HG03108 (cell line): Measurements from ENCODE around the gene IDH2.
"Not testable (repeated sequence)": the region's sequence is repeated elsewhere in the genome, so short reads cannot be mapped to it uniquely, and the experiment has no call there.

Experiments used
- ATAC-seq: cut with Tn5 transposase; IDR thresholded peaks from one replicate; pipeline ENCODE4 v1.9.1; 2021; ENCODE audit warnings: moderate library complexity; ENCODE audit not compliant: unreplicated experiment

Gene IDH2

GRCh38 chr15:90101969-90102890 is at the start of gene IDH2:
Gene IDH2, minus strand, starts transcription at chr15:90102468. Its CDS starts 78 bp downstream, at chr15:90102390.
- peak; percentile 66 for ATAC-seq

DNA sequence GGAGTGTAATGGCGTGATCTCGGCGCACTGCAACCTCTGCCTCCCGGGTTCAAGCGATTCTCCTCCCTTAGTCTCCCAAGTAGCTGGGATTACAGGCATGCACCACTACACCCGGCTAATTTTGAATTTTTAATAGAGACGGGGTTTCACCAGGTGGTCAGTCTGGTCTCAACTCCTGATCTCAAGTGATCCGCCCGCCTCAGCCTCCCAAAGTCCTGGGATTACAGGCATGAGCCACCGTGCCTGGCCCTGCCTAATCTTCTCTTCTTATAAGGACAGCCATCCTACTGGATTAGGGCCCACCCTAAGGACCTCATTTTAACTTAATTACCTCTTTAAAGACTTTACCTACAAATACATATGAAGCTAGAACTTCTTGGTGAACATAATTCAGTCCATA is 48.3 kb upstream of the IDH2 start:
- not testable (repeated sequence) for ATAC-seq

GRCh38 chr15:90149609-90150340 is 47.5 kb upstream of the IDH2 start:
- no peak for ATAC-seq

DNA sequence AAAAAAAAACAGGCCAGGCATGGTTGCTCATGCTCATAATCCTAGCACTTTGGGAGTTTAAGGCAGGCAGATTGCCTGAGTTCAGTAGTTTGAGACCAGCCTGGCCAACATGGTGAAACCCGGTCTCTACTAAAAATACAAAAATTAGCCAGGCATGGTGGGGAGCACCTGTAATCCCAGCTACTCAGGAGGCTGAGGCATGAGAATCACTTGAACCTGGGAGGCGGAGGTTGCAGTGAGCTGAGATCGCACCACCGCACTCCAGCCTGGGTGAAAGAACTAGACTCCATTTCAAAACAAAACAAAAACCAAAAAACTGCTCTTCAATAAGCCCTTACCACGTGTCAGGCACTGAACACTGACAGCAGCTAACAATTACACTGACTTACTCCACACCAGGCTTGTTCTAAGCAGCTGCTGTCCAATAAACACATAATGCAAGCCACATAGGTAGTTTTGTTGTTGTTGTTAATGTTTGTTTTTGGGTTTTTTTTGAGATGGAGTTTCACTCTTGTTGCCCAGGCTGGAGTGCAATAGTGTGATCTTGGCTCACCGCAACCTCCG is 44.0 kb upstream of the IDH2 start:
- not testable (repeated sequence) for ATAC-seq

DNA sequence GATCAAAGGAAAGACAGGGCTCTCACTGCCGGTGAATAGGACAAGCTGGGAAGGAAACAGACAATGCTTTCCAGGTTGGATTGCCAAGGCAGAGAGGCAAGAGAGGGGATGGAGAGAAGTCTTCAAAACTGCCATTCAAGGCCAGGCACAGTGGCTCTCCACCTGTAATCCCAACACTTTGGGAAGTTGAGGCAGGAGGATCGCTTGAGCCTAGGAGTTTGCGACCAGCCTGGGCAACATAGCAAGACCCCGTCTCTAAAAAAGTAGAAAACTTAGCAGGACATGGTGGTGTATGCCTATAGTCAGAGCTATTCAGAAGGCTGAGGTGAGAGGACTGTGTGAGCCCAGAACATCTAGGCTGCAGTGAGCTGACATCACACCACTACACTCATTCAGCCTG is 43.5 kb upstream of the IDH2 start:
- no peak for ATAC-seq

GRCh38 chr15:90145259-90145658 is 43.0 kb upstream of the IDH2 start:
- ATAC-seq, result no peak

DNA sequence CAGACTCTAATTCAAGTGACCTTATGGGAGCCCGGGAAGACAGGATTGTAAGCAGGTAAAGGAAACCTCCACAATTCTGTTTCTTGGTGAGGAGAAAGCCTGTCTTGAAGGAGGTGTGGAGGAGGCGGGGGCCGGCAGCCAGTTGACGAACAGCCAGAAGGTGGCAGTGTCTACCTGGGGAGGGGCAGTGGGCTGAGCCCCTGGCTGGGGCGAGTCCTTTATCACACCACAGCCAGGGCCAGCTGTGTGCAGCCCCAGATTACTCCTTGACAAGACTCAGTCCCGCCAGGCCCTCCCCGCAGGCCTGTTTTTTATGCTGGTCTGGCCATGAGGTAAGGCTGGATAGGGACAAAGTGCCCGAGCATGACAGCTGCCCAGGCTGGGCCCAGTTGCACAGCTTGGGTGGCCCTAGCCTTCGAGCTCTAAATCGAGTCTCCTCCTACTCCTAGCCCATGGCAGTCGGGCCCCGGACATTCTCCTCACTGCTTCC is 40.9 kb upstream of the IDH2 start:
- no peak for ATAC-seq

DNA sequence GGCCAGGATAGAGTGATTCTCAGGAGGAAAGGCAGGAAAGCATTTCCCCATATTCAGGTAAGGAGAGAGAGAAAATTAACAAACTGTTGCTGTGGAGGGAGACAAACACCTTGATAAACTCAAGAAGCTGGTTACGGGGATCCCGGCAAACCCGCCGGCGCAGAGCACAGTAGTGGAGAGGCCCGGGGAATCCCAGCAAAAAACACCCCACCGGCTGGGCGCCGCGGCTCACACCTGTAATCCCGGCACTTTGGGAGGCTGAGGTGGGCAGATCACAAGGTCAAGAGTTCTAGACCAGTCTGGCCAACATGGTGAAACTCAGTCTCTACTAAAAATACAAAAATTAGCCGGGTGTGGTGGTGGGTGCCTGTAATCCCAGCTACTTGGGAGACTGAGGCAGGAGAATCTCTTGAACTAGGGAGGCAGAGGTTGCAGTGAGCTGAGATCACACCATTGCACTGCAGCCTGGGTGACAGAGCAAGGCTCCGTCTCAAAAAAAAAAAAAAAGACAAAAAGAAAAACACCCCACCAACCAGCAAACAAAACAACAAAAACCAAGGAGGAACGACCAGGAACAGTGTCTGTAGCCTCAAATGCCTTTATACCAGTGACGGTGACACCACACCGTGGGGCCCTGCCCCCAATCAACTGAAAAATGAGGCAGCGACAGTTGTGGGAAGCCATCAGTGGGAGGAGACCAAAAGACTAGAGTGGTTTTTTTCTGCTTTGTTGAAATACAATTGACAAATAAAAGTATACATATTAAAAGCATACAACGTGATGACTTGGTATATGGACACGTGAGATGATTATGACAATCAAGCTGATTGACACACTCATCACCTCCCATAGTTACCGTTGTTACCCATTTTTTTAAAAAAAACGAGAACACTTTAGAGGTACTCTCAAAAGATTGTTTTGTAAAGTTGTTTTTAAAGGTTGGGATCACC is 40.2 kb upstream of the IDH2 start:
- ATAC-seq, result no peak

GRCh38 chr15:90141646-90142045 is 39.4 kb upstream of the IDH2 start:
- ATAC-seq, result no peak

DNA sequence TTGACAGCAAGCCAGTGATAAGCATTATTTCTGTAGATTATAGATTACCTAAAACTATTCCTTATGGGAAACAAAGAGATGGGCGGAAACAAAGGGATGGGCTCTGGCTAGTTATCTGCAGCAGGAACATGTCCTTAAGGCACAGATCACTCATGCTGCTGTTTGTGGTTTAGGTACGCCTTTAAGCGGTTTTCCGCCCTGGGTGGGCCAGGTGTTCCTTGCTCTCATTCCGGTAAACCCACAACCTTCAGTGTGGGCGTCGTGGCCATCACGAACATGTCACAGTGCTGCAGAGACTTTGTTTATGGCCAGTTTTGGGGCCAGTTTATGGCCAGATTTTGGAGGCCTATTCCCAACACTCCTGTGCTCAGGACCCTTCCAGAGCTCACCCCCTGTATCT is 37.3 kb upstream of the IDH2 start:
- ATAC-seq, result not testable (repeated sequence)

GRCh38 chr15:90138071-90138833 is 36.0 kb upstream of the IDH2 start:
- no peak for ATAC-seq

DNA sequence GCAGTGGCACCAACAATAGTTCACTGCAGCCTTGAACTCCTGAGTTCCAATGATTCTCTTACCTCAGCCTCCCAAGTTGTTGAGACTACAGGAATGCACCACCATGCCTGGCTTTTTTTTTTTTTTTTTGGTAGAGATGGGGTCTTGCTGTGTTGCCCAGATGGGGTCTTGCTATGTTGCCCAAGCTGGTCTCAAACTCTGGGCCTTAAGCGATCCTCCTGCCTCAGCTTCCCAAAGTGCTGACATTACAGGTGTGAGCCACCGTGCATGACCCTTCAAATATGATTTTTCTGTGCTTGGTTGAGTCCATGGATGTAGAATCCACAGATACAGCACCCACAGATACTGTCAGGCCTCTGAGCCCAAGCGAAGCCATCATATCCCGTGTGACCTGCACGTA is 30.2 kb upstream of the IDH2 start:
- ATAC-seq, result no peak

DNA sequence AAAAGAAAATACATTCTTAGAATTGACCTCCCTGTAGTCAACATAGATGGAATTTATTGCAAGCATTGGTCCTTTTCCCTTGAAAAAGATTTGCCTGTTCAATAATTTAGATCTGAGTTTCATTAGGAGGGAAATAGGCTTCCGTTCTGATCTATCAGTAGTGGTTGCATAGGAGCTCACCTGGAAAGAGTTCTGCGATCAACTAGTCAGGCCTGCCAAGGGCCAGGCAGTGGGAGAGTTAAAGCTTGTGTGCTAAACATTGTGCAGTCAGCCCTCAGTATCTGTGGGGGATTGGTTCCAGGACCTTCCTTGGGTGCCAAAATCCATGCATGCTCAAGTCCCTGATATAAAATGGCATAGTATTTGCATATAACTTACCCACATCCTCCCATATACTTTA is 29.6 kb upstream of the IDH2 start:
- no peak for ATAC-seq

GRCh38 chr15:90130291-90130690 is 28.0 kb upstream of the IDH2 start:
- no peak for ATAC-seq

GRCh38 chr15:90126596-90127435 is 24.5 kb upstream of the IDH2 start:
- no peak for ATAC-seq

DNA sequence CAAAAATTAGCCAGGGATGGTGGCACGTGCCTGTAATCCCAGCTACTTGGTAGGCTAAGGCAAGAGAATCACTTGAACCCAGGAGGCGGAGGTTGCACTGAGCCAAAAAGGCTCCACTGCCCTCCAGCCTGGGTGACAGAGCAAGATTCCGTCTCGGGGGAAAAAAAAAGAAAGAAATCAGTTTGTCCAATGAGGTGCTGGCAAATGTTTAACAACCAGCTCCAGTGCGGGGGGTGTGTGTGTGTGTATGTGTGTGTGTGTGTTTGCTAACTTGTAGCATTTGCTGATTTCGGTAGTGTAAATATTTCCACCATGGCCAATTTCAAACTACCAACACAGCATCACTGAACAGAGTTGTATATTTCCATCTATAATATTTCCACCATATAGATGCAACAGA is 23.8 kb upstream of the IDH2 start:
- ATAC-seq, result no peak

DNA sequence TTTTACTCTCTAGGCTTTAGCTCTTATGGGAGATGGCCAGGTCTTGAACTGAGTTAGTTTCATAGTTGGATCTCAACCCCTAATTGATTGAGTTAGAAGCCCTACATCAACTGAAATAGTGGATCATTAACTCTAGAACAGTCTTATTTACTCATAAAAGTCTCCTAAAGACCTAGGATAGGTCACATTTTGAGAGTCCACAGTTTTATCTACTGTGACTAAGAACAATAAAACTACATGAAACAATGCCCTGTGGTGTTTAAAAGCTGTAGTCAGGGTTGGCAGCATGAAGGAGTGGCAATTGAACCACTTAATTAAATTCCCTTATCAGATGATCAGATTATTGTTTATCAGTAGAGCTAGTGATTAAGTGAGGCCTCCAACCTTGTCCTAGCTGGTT is 22.2 kb upstream of the IDH2 start:
- ATAC-seq, result no peak

DNA sequence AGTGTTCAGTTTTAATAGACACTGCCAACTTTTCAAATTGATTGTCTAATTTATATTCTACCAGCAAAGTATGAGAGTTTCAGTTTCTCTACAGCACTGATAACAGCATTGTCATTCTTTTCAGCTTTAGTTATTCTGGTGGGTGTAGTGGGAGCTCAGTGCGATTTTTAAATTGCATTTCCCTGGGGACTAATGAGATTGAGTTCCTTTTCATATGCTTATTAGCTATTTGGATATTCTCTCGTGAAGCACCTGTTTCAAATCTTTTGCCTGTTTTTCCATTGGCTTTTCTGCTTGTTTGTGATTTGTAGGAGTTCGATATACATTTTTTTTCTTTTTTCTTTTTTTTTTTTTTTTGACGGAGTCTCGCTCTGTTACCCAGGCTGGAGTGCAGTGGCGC is 18.8 kb upstream of the IDH2 start:
- no peak for ATAC-seq

DNA sequence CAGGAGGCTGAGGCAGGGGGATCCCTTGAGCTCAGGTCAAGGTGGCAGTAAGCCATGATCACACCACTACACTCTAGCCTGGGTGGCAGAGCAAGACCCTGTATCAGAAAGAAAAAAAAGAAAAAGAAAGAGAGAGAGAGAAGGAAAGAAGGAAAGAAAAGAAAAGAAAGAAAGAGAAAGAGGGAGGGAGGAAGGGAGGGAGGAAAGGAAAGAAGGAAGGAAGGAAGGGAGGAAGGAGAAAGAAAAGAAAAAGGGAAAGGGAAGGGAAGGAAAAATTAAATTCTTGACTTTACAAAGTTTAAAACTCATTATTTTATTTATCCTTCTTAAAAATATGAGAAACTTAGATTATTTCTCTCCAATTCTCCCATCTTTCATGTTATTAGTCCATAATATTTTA is 17.1 kb upstream of the IDH2 start:
- no peak for ATAC-seq
